GM06990 (cell line): ENCODE results near the gene ADGRL3.

ENCODE experiments used
- DNase-seq: peaks from one replicate; pipeline ENCODE4 v3.0.0-alpha.2; 2011; ENCODE audit not compliant: insufficient read length; ENCODE audit errors: extremely low read depth
- H3K27me3 ChIP-seq: replicated peaks from 2 replicates; pipeline ENCODE4 v1.6.0; 2011; ENCODE audit warnings: low read length; ENCODE audit not compliant: control insufficient read depth, insufficient read depth
- H3K36me3 ChIP-seq: 2 replicates; pipeline ENCODE4 v1.5.1; 2011; ENCODE audit warnings: low read length; ENCODE audit not compliant: control insufficient read depth, insufficient read depth
- H3K4me3 ChIP-seq: replicated peaks from 2 replicates; pipeline ENCODE4 v1.5.1; 2011; ENCODE audit warnings: low read depth, mild to moderate bottlenecking, control low read depth, low read length
- TF ChIP-seq, protein P1 (sequence below): IDR thresholded peaks from 2 replicates; pipeline ENCODE4 v1.5.1; 2011; ENCODE audit warnings: low read length, control low read depth, mild to moderate bottlenecking, inconsistent platforms; ENCODE audit not compliant: insufficient read depth, poor library complexity, severe bottlenecking

Gene ADGRL3

GRCh38 chr4:61514991-61515390 lies 314.9 kb downstream of the ADGRL3 start:
- Histone ChIP-seq H3K4me3 (no peak overlapping the region), H3K27me3 (no peaks in the 10 kb centered on the region), H3K36me3 (no peaks in the 10 kb centered on the region)
- DNase-seq = no peak
- TF ChIP-seq, protein P1, sequence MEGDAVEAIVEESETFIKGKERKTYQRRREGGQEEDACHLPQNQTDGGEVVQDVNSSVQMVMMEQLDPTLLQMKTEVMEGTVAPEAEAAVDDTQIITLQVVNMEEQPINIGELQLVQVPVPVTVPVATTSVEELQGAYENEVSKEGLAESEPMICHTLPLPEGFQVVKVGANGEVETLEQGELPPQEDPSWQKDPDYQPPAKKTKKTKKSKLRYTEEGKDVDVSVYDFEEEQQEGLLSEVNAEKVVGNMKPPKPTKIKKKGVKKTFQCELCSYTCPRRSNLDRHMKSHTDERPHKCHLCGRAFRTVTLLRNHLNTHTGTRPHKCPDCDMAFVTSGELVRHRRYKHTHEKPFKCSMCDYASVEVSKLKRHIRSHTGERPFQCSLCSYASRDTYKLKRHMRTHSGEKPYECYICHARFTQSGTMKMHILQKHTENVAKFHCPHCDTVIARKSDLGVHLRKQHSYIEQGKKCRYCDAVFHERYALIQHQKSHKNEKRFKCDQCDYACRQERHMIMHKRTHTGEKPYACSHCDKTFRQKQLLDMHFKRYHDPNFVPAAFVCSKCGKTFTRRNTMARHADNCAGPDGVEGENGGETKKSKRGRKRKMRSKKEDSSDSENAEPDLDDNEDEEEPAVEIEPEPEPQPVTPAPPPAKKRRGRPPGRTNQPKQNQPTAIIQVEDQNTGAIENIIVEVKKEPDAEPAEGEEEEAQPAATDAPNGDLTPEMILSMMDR = no peak

- Histone ChIP-seq H3K36me3 (no peaks in the 10 kb centered on the region), H3K27me3 (no peaks in the 10 kb centered on the region), H3K4me3 (no peak overlapping the region)
- peak; percentile 0 for DNase-seq
- TF ChIP-seq, protein P1 = no peak
These were observed 317.0 kb downstream of the ADGRL3 start for GRCh38 chr4:61517144-61517543.

DNA sequence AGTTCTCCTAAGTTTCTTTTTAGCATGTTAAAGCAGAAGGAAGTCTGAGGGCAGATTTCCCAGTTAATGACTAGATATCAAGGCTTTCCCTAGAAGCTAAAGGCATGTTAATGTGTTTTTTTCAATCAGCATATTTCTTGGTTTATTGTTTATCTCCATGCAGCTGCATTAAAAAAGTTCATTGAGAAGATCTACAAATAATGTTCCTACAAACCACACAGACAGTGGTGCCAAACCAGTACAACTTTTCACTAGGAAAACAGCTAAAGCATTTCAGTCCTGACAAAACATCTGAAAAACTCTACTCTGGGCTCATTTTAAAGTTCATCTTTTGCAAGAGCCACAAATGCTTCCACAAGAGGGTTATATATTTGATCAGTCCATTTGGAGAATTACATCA lies 320.0 kb downstream of the ADGRL3 start:
- H3K27me3 ChIP-seq = no peaks in the 10 kb centered on the region
- no peaks in the 10 kb centered on the region for H3K36me3 ChIP-seq
- TF ChIP-seq, protein P1 = no peak
- DNase-seq = no peak
- no peak overlapping the region for H3K4me3 ChIP-seq

GRCh38 chr4:61520681-61521160 lies 320.6 kb downstream of the ADGRL3 start:
- H3K27me3 ChIP-seq = no peaks in the 10 kb centered on the region
- TF ChIP-seq, protein P1 = no peak
- H3K36me3 ChIP-seq = no peaks in the 10 kb centered on the region
- H3K4me3 ChIP-seq = no peak overlapping the region
- no peak for DNase-seq

DNA sequence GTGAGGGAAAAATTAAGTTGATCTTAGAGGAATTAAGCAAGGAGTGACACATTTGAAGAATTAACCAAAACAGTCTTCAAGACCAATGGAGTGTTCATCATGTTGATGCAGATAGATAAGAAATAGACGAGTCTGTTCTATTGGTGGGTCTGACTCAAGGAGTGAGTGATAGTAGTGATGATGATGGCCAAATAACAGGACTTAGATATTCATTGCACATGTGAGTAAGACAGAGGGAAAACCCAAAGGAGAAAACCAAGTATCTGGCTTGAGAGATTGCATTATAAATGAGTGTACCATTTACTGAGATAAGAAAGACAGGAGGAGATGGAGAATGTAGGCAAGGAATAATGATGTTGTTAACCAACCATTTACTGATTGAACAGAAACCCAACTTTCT lies 321.3 kb downstream of the ADGRL3 start:
- no peaks in the 10 kb centered on the region for H3K27me3 ChIP-seq
- no peaks in the 10 kb centered on the region for H3K36me3 ChIP-seq
- no peak for DNase-seq
- no peak overlapping the region for H3K4me3 ChIP-seq
- TF ChIP-seq, protein P1 = no peak

DNA sequence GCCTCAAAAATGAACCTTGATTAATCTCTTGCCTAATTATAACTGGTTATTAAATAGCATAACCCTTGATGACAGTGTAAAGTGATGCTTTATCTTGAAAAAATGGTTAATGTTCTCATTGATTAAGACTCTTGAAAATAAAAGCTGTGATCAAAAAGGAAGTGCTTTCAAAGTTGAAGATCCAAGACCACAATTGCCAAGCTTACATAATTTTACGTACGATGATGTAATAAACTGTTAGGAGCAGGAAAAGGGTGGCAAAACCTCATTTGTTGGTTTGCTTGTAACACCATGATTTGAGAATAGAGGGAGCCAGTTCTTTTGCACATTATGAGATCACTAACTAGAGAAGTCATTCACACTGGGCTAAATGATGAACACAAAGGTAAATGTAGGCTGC lies 322.2 kb downstream of the ADGRL3 start:
- H3K27me3 ChIP-seq = no peaks in the 10 kb centered on the region
- H3K4me3 ChIP-seq = no peak overlapping the region
- H3K36me3 ChIP-seq = no peaks in the 10 kb centered on the region
- no peak for DNase-seq
- TF ChIP-seq, protein P1 = no peak
